ENCODE data around the gene NOPCHAP1.

Gene NOPCHAP1

GRCh38 chr12:105013892-105014291 lies 27.8 kb downstream of the NOPCHAP1 start:
- ATAC-seq (ENCODE audit: low read depth) (no peak), DNase-seq (ENCODE audit: low spot score) (no peak)
- H3K4me3 ChIP-seq (ENCODE audit: severe bottlenecking), result no peak overlapping the region
- no peaks in the 10 kb centered on the region for H3K27me3 ChIP-seq (ENCODE audit: insufficient read depth, poor library complexity, severe bottlenecking)
- H3K36me3 ChIP-seq (ENCODE audit: low read depth), result peaks cover 17% of the 10 kb centered on the region; the same call in 1 of the 2 replicates
- no peaks in the 10 kb centered on the region for H3K9me3 ChIP-seq (ENCODE audit: severe bottlenecking)
- no peak overlapping the region for H3K27ac ChIP-seq (ENCODE audit: poor library complexity, severe bottlenecking)
- TF ChIP-seq CTCF (IDR thresholded peaks at IDR 0.05; ENCODE audit: poor library complexity, severe bottlenecking), result no peak
- no peaks in the 10 kb centered on the region for H3K4me1 ChIP-seq (ENCODE audit: insufficient read depth, poor library complexity, severe bottlenecking)

GRCh38 chr12:105014603-105015002 lies 28.5 kb downstream of the NOPCHAP1 start:
- peaks cover 11% of the 10 kb centered on the region; the same call in 1 of the 2 replicates for H3K36me3 ChIP-seq (ENCODE audit: low read depth)
- no peak for DNase-seq (ENCODE audit: low spot score)
- H3K4me3 ChIP-seq (ENCODE audit: severe bottlenecking), result no peak overlapping the region
- H3K27ac ChIP-seq (ENCODE audit: poor library complexity, severe bottlenecking), result no peak overlapping the region
- no peak for ATAC-seq (ENCODE audit: low read depth)
- no peaks in the 10 kb centered on the region for H3K27me3 ChIP-seq (ENCODE audit: insufficient read depth, poor library complexity, severe bottlenecking)
- H3K9me3 ChIP-seq (ENCODE audit: severe bottlenecking), result no peaks in the 10 kb centered on the region
- no peak for TF ChIP-seq CTCF (IDR thresholded peaks at IDR 0.05; ENCODE audit: poor library complexity, severe bottlenecking)
- H3K4me1 ChIP-seq (ENCODE audit: insufficient read depth, poor library complexity, severe bottlenecking), result no peaks in the 10 kb centered on the region

GRCh38 chr12:105015543-105015942 lies 29.4 kb downstream of the NOPCHAP1 start:
- no peak overlapping the region for H3K4me3 ChIP-seq (ENCODE audit: severe bottlenecking)
- TF ChIP-seq CTCF (IDR thresholded peaks at IDR 0.05; ENCODE audit: poor library complexity, severe bottlenecking), result no peak
- no peak overlapping the region for H3K27ac ChIP-seq (ENCODE audit: poor library complexity, severe bottlenecking)
- no peaks in the 10 kb centered on the region for H3K9me3 ChIP-seq (ENCODE audit: severe bottlenecking)
- ATAC-seq (ENCODE audit: low read depth) (no peak), DNase-seq (ENCODE audit: low spot score) (no peak)
- no peaks in the 10 kb centered on the region for H3K4me1 ChIP-seq (ENCODE audit: insufficient read depth, poor library complexity, severe bottlenecking)
- H3K27me3 ChIP-seq (ENCODE audit: insufficient read depth, poor library complexity, severe bottlenecking), result no peaks in the 10 kb centered on the region
- H3K36me3 ChIP-seq (ENCODE audit: low read depth), result 0 out of 2 replicates have a peak, but pooled peaks cover 4% of the 10 kb centered on the region

- Histone ChIP-seq H3K27ac (ENCODE audit: poor library complexity, severe bottlenecking) (no peak overlapping the region), H3K27me3 (ENCODE audit: insufficient read depth, poor library complexity, severe bottlenecking) (no peaks in the 10 kb centered on the region)
- no peak for TF ChIP-seq CTCF (IDR thresholded peaks at IDR 0.05; ENCODE audit: poor library complexity, severe bottlenecking)
Measured at GRCh38 chr12:105018012-105018411, 31.9 kb downstream of the NOPCHAP1 start.

GRCh38 chr12:105018776-105019175 lies 32.7 kb downstream of the NOPCHAP1 start:
- ATAC-seq (ENCODE audit: low read depth) (no peak), DNase-seq (ENCODE audit: low spot score) (no peak)
- Histone ChIP-seq H3K4me1 (ENCODE audit: insufficient read depth, poor library complexity, severe bottlenecking) (no peaks in the 10 kb centered on the region), H3K9me3 (ENCODE audit: severe bottlenecking) (no peaks in the 10 kb centered on the region), H3K36me3 (ENCODE audit: low read depth) (0 out of 2 replicates have a peak, but pooled peaks cover 4% of the 10 kb centered on the region), H3K27me3 (ENCODE audit: insufficient read depth, poor library complexity, severe bottlenecking) (no peaks in the 10 kb centered on the region), H3K4me3 (ENCODE audit: severe bottlenecking) (no peak overlapping the region), H3K27ac (ENCODE audit: poor library complexity, severe bottlenecking) (no peak overlapping the region)
- no peak for TF ChIP-seq CTCF (IDR thresholded peaks at IDR 0.05; ENCODE audit: poor library complexity, severe bottlenecking)

More at GRCh38 chr12:105018012-105018411, 31.9 kb downstream of the NOPCHAP1 start:
- Histone ChIP-seq H3K9me3 (ENCODE audit: severe bottlenecking) (no peaks in the 10 kb centered on the region), H3K4me1 (ENCODE audit: insufficient read depth, poor library complexity, severe bottlenecking) (no peaks in the 10 kb centered on the region), H3K4me3 (ENCODE audit: severe bottlenecking) (no peak overlapping the region), H3K36me3 (ENCODE audit: low read depth) (0 out of 2 replicates have a peak, but pooled peaks cover 4% of the 10 kb centered on the region)
- no peak for DNase-seq (ENCODE audit: low spot score)
- ATAC-seq (ENCODE audit: low read depth), result no peak
